Activated CD8-positive, alpha-beta memory T cell treated with anti-CD3 and anti-CD28 coated beads, Interleukin-2, amount 50 U/mL, for 1 hour (primary cell): ENCODE results near the gene PPP3CA.
"Not testable (repeated sequence)": the region's sequence is repeated elsewhere in the genome, so short reads cannot be mapped to it uniquely, and the experiment has no call there.

Experiments
- DNase-seq: peaks from one replicate; pipeline ENCODE4 v3.0.0-alpha.2; 2020; ENCODE audit errors: extremely low read depth

Gene PPP3CA

GRCh38 chr4:101256222-101256621, 91.1 kb downstream of the PPP3CA start:
- no peak for DNase-seq

DNA sequence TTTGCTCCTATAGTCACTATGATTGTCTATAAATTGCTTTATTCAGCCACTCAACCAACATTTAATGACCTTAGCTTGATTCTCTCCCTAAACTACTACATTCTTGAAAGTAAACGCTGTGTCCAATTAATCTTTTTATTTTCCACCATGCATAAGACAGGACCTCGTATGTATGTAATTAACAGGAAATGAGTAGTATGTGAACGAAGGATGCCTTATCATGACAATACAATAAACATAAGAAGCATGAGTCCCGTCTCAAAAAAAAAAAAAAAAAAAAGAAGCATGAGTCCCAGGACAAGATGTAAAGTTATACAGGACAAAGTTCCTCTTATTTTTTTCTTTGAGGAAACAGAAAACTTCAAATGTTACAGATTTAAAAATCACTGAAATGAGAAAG, 92.5 kb downstream of the PPP3CA start:
- DNase-seq = no peak

DNA sequence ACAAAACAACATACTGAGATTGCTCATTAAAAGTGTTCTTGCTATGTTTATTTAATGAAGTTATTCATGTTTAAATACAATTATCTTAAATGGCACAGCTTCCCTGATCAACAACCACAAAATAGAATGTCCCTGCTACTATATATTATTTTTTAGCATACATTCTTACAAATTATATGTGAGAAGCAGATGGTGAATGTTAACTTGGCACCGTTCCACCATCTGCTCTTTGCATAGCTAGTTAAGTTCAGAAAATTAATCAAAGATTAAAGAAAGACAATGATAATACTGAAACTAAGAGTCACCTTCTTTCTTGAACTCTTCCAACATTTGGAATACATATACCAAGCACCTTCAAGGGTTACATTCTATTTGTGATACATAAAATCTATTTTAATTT, 94.2 kb downstream of the PPP3CA start:
- DNase-seq = no peak

DNA sequence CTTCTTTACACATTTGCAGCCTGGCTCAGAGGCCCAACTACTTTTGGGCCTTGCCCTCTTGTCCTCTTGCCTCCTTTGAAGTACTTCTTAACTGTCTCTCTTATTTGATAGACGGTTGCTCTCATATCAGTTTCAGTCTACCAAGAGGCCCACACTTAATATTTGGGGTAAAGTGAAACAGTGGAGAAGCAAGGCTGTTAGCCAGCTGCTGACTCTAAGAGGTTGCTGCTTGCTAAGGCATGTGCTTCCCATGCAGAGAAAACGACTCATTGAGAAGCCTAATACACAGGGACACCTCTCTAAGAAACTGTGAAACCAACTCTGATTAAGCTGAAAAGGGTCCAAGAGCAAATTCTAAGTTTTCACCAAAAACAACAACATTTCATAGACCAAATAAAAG, 94.6 kb downstream of the PPP3CA start:
- no peak for DNase-seq

DNA sequence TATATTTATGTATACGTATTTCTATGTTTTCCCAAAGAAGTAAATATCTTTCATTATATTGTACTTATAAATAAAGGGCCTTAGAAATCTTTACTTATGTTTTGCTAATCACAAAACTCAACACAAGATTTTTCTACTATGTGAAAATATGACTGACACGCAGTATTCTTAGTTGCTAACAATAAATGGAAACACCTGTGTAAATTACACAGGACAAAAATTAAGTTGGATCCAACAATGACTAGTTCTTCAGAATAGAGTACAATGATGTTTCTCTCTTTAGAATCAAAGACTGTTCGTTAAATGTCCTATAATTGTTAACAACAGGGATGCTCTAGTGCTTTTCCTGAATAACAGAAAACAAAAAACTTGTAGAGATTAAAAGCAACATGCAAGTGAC, 96.1 kb downstream of the PPP3CA start:
- no peak for DNase-seq

DNA sequence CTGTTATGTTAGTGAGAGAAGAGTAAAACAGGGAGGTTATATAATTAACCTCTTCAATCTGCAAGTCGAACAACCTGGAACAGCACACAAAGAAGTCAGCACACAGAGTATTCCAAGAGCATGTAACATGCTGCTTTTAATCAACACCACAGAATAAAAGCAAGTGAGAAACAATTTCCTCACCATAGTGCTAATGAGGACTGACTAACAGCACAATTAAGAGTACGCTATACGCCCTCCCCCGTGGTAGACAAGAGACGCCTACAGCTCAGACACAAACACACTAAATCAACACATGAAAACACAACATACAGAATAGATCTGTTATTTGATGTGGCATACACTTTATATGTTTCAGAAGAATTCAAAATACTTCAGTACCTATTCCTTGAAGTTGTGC, 103.0 kb downstream of the PPP3CA start:
- DNase-seq = no peak

- DNase-seq = no peak
These were observed 104.9 kb downstream of the PPP3CA start for GRCh38 chr4:101242441-101242840.

- no peak for DNase-seq
These were observed 107.2 kb downstream of the PPP3CA start for GRCh38 chr4:101240099-101240498.

DNA sequence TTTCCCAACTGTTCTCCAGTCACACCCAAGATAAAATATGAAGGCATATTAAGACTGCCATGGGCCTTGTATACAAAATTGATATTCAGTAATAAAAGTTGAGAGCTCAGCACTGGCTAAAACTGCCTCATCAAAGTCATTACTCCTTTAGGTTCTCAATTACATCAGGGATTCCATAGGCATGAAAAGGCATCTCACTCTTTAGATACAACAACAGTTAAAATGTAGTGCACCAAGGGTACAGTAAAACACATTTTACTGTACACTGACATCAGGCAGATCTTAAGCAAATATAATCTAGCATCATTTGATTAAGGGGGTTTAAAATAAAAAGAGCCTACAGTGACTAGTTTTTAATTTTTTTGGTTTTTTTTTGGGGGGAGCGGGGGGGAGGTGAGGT, 107.7 kb downstream of the PPP3CA start:
- no peak for DNase-seq

- no peak for DNase-seq
These were observed 108.6 kb downstream of the PPP3CA start for GRCh38 chr4:101238706-101239105.

GRCh38 chr4:101237773-101238172, 109.6 kb downstream of the PPP3CA start:
- no peak for DNase-seq

GRCh38 chr4:101236097-101236496, 111.2 kb downstream of the PPP3CA start:
- DNase-seq = no peak

DNA sequence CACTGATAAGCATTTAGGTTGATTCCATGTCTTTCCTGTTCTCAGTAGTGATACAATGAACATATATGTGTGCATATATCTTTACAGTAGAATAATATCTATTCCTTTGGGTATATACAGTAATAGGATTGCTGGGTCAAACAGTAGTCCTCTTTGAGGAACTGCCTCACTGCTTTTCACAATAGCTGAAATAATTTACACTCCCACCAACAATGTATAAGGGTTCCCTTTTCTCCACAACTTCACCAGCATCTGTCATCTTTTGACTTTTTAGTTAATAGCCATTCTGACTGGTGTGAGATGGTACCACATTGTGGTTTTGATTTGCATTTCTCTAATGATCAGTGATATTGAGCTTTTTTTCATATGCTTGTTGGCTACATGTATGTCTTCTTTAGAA, 113.2 kb downstream of the PPP3CA start:
- not testable (repeated sequence) for DNase-seq

DNA sequence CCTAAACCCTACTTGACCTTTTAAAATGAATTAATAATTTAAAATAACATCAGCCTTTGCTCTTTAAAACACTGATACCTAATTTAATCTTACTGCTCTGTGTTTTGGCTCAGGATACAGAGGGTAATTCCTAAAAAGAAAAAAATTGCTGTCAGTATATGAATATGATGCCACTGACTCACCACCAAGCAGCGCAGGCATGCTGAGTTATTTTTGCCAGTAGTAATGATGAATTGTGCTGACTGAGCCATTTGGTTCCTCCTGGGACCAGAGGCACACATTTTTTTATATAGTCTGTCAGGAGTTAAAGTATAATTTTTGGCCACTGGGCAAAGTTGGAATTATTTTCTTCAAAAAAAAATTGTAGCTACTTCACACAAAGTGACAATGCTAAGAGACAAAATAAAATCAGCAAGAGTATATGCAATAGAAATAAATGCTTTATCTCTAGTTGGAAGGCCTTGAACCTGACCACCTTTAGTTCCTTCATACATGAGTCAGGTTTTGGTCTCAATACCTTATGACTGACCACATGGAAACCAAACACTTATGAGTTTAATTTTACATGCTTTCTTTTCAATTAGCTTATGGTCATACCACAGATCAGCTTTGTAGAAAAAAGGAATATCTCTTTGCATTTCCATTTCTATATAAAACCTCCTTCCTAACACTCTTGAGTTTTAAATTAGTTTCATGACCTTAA, 115.1 kb downstream of the PPP3CA start:
- no peak for DNase-seq

DNA sequence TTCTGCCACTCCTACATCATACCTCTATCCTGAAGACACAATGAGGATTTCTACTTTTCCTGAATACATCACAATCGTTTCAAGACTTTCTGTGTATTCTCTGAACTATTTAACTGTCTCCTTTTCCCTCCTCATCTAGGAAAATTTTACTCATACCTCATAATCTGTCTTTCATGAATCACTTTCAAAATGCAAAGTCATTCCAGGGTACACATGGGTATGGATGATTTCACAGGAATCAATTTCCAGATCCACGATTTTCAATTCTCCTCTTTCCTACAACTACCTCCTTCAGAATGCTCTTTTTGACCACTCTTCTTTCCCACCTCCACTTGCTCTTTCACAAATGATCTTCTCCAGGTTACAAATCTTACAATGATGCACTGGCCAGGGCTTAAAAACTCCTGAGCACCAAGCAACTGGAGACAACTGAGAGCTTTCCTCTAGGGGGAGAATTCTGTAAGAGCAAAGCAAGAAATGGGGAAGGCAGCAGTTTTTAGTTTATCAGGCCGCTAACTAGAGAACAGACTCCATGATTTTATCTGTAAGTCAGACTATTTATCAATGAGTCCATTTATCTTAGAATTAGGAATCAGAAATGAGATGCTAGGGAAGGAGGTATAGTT, 116.4 kb downstream of the PPP3CA start:
- DNase-seq = no peak

DNA sequence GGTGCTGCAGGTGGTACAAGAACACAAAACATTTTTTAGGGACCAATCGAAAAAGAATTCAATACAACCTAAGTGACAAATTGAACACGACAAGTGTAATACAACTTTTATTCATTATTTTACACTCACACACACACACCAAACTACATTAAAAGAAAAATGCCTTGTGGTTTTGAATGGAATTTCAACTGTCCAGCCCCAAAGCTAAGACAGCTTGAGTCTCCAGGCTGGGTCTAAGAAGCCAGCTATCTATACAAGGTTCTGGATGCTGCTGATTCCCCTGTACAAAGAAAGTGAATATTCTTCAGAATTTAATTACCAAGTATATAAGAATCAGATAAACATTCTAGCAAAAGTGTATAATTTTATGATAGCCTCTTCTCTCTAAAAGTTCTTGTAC, 118.2 kb downstream of the PPP3CA start:
- DNase-seq = no peak

DNA sequence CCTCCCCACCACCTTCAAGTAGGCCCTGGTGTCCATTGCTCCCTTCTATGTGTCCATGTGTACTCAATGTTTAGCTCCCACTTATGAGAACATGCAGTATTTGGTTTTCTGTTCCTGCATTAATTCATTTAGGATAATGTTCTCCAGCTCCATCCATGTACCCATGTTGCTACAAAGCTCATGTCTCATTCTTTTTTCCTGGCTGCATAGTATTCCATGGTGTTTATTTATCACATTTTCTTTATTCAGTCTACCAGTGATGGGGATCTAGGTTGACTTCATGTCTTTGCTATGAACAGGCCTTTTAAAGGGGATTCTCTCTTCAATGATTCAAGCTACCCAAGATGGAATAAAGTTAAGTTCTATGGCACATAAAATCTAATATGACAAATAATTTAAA, 119.6 kb downstream of the PPP3CA start:
- no peak for DNase-seq

DNA sequence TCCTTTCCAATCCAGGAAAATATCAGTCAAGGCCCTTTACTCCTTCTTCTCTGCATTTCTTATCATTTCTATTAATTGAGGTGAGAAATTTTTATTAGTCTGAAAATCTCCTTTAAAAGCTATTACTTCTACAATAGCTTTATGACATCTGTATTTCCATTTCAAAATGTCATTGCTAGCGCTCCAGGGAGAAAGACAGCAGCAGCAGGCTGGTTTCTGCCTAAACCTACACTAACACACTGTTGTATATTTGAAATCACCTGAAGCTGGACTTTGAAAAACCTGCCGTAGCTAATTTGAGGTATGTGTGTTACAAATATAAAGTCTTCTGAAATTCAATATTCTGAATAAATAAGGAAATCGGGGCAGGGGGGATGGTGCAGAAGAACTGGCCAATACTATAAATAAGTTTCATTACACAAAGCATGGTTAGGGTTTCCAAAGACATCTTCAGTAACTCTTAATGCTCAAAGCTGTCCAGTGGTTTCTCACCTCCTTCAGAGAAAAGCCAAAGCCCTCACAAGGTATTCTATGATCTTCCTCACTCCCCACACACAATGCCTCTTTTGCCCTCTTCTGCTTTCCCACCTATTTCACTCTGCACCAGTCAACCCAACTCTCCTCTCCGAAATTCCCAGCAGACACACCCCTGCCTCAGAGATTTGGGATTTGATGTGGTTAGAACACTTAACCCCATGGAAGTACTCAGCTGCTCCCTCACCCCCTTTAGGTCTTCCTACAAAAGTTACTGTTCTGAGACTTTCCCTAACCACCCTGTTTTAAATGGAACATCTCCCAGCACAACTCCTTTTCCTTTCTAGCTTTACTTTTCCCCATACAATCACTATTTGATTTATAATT, 122.7 kb downstream of the PPP3CA start:
- no peak for DNase-seq

DNA sequence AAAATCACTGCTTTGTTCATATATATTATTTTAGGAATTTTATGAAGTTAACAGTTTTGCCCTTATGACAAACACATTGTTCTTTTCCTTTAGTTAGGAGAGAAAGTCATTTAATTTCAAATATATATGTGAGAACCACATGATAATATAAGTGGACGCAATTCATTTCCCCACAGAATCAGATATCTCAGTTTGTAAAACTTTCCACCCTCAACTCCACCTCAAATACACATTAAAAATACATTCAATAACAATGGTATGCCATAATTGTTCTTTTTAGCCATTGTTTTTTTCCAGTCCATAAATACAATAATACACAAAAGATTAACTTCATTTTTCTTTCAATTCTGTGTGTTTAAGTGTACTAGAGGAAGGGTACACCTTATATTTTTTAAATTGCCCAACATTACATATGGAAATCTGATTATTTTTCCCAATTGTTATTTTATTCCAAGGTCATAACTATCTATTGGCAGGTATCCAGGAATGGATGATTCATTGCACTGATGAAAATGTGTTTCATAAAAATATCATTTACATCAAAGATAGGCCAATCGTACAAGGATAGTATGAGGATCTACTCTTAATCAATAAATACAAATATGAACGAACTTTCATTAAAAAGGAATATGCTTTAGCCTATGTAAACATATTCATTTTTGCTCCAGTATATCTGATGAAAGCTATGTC, 125.0 kb downstream of the PPP3CA start:
- DNase-seq = no peak

- no peak for DNase-seq
These were observed 126.0 kb downstream of the PPP3CA start for GRCh38 chr4:101221294-101221693.

GRCh38 chr4:101218894-101219293, 128.4 kb downstream of the PPP3CA start:
- no peak for DNase-seq

DNA sequence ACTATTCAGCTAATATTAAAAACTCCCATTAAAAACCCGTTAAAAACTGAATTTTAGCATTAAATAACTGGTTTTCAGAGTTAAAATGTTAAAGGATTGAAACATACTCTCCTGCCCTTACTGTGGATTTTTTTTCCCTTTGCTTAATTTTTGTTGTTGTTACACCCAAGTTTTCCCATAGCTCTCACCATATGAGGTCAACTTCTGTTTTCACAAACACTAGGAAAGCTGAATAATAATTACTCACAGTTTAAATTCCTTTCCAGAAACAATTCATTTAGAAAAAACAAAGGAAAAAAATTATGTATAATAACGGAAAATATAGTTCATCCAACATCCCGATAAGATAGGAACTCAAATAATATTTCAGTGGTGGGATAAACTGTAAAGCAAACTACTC, 129.0 kb downstream of the PPP3CA start:
- DNase-seq = no peak
